OCI-LY7 (cell line): ENCODE data around the gene IL2RA. TPM values are rescaled to one million over a fixed set of nuclear protein-coding genes. Genes with fewer than 3 reads are reported as not detected.

Source experiments
- BruUV-seq: library from RNA; stranded (reverse); fragments of 400-500 nt; replicated peaks from 2 replicates; lab custom pipeline; 2021; lab: Mats Ljungman, UMichigan
- CTCF ChIA-PET: fragments of 300-600 bp; sonication (Branson Sonifier 250); formaldehyde crosslinking; loops from one replicate; lab custom pipeline; 2022; ENCODE audit warnings: antibody characterized with exemption; ENCODE audit not compliant: unreplicated experiment; lab: Charles Lee
- POLR2A ChIA-PET: fragments of 300-600 bp; sonication (Branson Sonifier 250); formaldehyde crosslinking; loops from one replicate; lab custom pipeline; 2022; ENCODE audit warnings: antibody characterized with exemption; lab: Charles Lee
- DNase-seq: peaks from one replicate; pipeline ENCODE4 v3.0.0-alpha.2; 2015; ENCODE audit warnings: low spot score
- H2AFZ ChIP-seq: fragments of 200-600 bp; sonication (generic), shearing (Covaris generic); 2 replicates; pipeline ENCODE4 v1.6.1; 2014; ENCODE audit warnings: mild to moderate bottlenecking, antibody characterized with exemption, low read length, moderate library complexity
- H3K27ac ChIP-seq: fragments of 200-600 bp; sonication (generic); 2 replicates; pipeline ENCODE4 v1.5.1; 2014; ENCODE audit warnings: mixed run types, low read depth, mild to moderate bottlenecking, moderate library complexity, low read length, inconsistent platforms; ENCODE audit not compliant: poor library complexity, severe bottlenecking
- H3K36me3 ChIP-seq: fragments of 200-600 bp; sonication (generic); 2 replicates; pipeline ENCODE4 v1.6.1; 2014; ENCODE audit warnings: mild to moderate bottlenecking, antibody characterized with exemption, low read length, moderate library complexity, mixed read lengths; ENCODE audit not compliant: insufficient read depth
- H3K4me1 ChIP-seq: fragments of 200-600 bp; sonication (generic); 2 replicates; pipeline ENCODE4 v1.5.1; 2014; ENCODE audit warnings: mild to moderate bottlenecking, low read length; ENCODE audit not compliant: insufficient read depth, poor library complexity, severe bottlenecking
- H3K4me2 ChIP-seq: fragments of 200-600 bp; sonication (generic); 2 replicates; pipeline ENCODE4 v1.6.1; 2014; ENCODE audit warnings: mild to moderate bottlenecking, low read length
- H3K4me3 ChIP-seq: fragments of 200-600 bp; sonication (generic); 2 replicates; pipeline ENCODE4 v1.5.1; 2014; ENCODE audit warnings: mild to moderate bottlenecking, low read depth, low read length; ENCODE audit not compliant: poor library complexity, severe bottlenecking
- H3K79me2 ChIP-seq: fragments of 200-600 bp; sonication (generic); 2 replicates; pipeline ENCODE4 v1.6.1; 2016; ENCODE audit warnings: low read depth, mild to moderate bottlenecking, low read length, moderate library complexity, mixed read lengths; ENCODE audit not compliant: insufficient read depth
- H3K9me2 ChIP-seq: fragments of 200-600 bp; sonication (generic); 2 replicates; pipeline ENCODE4 v1.6.1; 2016; ENCODE audit warnings: mild to moderate bottlenecking, low read length, mixed read lengths; ENCODE audit not compliant: insufficient read depth
- H3K9me3 ChIP-seq: fragments of 200-600 bp; sonication (generic); 2 replicates; pipeline ENCODE4 v1.6.1; 2014; ENCODE audit warnings: mild to moderate bottlenecking, mixed run types, low read length, mixed read lengths
- H4K20me1 ChIP-seq: fragments of 200-600 bp; sonication (generic); 2 replicates; pipeline ENCODE4 v1.6.1; 2014; ENCODE audit warnings: mild to moderate bottlenecking, antibody characterized with exemption, low read length, moderate library complexity, mixed read lengths; ENCODE audit not compliant: insufficient read depth
- EZH2phosphoT487 ChIP-seq: fragments of 200-600 bp; sonication (generic); IDR thresholded peaks from 2 replicates; pipeline ENCODE4 v1.6.1; 2018; ENCODE audit warnings: low read depth, borderline replicate concordance, mild to moderate bottlenecking, mixed run types, antibody characterized with exemption, low read length, moderate library complexity, mixed read lengths
- intact Hi-C: fragments of 100-400 bp; cut with micrococcal nuclease; formaldehyde crosslinking; loops from one replicate; pipeline ENCODE4 v1.10.0; 2022; ENCODE audit not compliant: unreplicated experiment
- total RNA-seq, 2 experiments: library from RNA; depleted of rRNA in 1 of 2; stranded (reverse); fragments of >200 nt in 1 of 2; shearing (Covaris generic) in 1 of 2; gene quantifications; 2 replicates each; pipeline ENCODE4 v1.2.3, GENCODE V29; 2014 to 2022
- TF ChIP-seq, protein P1 (sequence below): fragments of 200-600 bp; sonication (generic); conservative IDR thresholded peaks from 2 replicates; pipeline ENCODE4 v1.5.1; 2014; ENCODE audit warnings: mild to moderate bottlenecking, antibody characterized with exemption, low read length, moderate library complexity, mixed read lengths

The IL2RA gene
- total RNA-seq, 2 experiments from 2014 or later: 22.3 to 24.0 TPM

DNA sequence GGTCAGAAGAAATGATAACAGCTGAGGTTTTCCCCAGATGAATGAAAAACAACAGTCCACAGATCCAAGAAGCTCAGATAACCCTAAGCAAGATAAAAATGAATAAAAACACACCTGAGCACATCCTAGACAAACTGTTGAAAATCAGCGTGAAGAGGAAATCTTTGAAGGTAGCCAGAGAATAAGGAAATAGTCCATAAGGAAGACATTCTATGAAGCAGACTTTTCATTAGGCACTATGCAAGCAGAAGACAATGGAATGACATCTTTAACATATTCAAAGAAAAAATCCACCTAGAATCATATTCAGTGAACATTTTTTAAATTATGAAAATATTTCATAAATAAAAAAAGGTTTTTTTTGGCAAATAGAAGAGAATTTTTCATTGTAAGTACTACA lies 69.8 kb downstream of the IL2RA start:
- H3K9me3 ChIP-seq: peaks cover 17% of the 10 kb centered on the region; the same call in 1 of the 2 replicates
- H3K4me2 ChIP-seq: no peak overlapping the region
- no peaks in the 10 kb centered on the region for H4K20me1 ChIP-seq
- intact Hi-C loops: no loop called here
- no peak for DNase-seq
- no peaks in the 10 kb centered on the region for H3K79me2 ChIP-seq
- no peaks in the 10 kb centered on the region for H3K9me2 ChIP-seq
- H3K27ac ChIP-seq: no peak overlapping the region
- no TSS peak for BruUV-seq
- H3K4me1 ChIP-seq: no peaks in the 10 kb centered on the region
- ChIA-PET POLR2A (interaction anchor here (1.0 kb wide), 1 partner anchor 9 kb away, joined by 3 read pairs; no protein-coding TSS in a partner anchor), CTCF (no interaction called here)
- no peak overlapping the region for H3K4me3 ChIP-seq
- no peaks in the 10 kb centered on the region for H3K36me3 ChIP-seq
- no peak overlapping the region for H2AFZ ChIP-seq
- TF ChIP-seq, protein P1, sequence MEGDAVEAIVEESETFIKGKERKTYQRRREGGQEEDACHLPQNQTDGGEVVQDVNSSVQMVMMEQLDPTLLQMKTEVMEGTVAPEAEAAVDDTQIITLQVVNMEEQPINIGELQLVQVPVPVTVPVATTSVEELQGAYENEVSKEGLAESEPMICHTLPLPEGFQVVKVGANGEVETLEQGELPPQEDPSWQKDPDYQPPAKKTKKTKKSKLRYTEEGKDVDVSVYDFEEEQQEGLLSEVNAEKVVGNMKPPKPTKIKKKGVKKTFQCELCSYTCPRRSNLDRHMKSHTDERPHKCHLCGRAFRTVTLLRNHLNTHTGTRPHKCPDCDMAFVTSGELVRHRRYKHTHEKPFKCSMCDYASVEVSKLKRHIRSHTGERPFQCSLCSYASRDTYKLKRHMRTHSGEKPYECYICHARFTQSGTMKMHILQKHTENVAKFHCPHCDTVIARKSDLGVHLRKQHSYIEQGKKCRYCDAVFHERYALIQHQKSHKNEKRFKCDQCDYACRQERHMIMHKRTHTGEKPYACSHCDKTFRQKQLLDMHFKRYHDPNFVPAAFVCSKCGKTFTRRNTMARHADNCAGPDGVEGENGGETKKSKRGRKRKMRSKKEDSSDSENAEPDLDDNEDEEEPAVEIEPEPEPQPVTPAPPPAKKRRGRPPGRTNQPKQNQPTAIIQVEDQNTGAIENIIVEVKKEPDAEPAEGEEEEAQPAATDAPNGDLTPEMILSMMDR: no peak
- TF ChIP-seq EZH2phosphoT487: no peak

DNA sequence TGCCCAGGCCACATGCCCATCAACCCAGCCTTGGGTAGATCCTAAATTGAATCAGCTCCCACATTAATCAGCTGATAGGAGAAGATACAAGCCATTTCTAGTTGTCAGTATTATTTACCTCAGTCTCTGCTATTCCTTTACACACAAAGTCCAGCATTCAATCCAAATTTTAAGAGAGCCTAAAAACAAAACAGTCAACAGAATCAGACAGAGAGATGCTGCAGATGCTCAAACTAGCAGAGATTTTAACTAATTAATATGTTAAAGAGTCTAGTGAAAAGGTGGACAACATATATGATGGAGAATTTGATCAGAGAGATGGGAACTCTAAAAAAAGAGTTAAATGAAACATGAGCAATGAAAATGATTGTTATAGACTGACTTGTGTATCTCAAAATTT lies 70.5 kb downstream of the IL2RA start:
- POLR2A ChIA-PET: interaction anchor here (1.0 kb wide), 1 partner anchor 8 kb away, joined by 3 read pairs; no protein-coding TSS in a partner anchor
- Histone ChIP-seq H3K79me2 (no peaks in the 10 kb centered on the region), H3K4me2 (no peak overlapping the region), H3K4me1 (no peaks in the 10 kb centered on the region), H3K9me2 (no peaks in the 10 kb centered on the region), H4K20me1 (no peaks in the 10 kb centered on the region), H3K4me3 (no peak overlapping the region), H3K36me3 (no peaks in the 10 kb centered on the region), H3K9me3 (peaks cover 17% of the 10 kb centered on the region; the same call in 1 of the 2 replicates), H2AFZ (no peak overlapping the region), H3K27ac (no peak overlapping the region)
- BruUV-seq: no TSS peak
- CTCF ChIA-PET: no interaction called here
- DNase-seq: no peak
- intact Hi-C loops: no loop called here
- no peak for TF ChIP-seq EZH2phosphoT487
- TF ChIP-seq, protein P1: no peak

DNA sequence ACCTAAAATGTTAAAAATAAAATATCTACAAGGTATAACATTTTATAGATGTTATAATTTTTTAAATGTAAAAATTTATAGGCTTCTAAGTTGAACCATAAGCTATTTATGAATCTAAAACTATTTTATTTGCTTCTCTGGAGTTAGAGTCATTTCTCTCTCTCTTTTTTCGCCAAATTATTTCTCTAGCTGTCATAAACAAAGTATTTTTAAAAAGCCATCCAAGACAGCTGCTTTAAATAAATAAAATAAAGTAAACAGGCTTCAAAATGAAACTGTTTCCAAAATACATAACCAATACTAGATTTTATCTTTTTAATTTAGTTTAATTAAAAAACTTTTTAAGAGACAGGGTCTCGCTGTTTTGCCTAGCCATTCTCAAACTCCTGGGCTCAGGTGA lies 72.4 kb downstream of the IL2RA start:
- ChIA-PET CTCF (no interaction called here), POLR2A (interaction anchor here (0.7 to 1.0 kb wide), 2 partner anchors 12 to 329 kb away, joined by 3 read pairs; no protein-coding TSS in a partner anchor)
- H3K4me2 ChIP-seq: no peak overlapping the region
- H3K9me3 ChIP-seq: peaks cover 17% of the 10 kb centered on the region; the same call in 1 of the 2 replicates
- H3K4me3 ChIP-seq: no peak overlapping the region
- no peak overlapping the region for H3K27ac ChIP-seq
- intact Hi-C loops: no loop called here
- H2AFZ ChIP-seq: no peak overlapping the region
- no peaks in the 10 kb centered on the region for H3K9me2 ChIP-seq
- DNase-seq: no peak
- no peaks in the 10 kb centered on the region for H4K20me1 ChIP-seq
- H3K79me2 ChIP-seq: no peaks in the 10 kb centered on the region
- BruUV-seq: no TSS peak
- no peaks in the 10 kb centered on the region for H3K4me1 ChIP-seq
- no peak for TF ChIP-seq EZH2phosphoT487
- TF ChIP-seq, protein P1: no peak
- no peaks in the 10 kb centered on the region for H3K36me3 ChIP-seq
